GM19468 (cell line): ENCODE data around the gene PFN4.
"Not testable (repeated sequence)": the region's sequence is repeated elsewhere in the genome, so short reads cannot be mapped to it uniquely, and the experiment has no call there.

Experiments used
- ATAC-seq: cut with Tn5 transposase; IDR thresholded peaks from one replicate; pipeline ENCODE4 v1.9.1; 2021; ENCODE audit warnings: mild to moderate bottlenecking, moderate library complexity, moderate number of reproducible peaks; ENCODE audit not compliant: unreplicated experiment; ENCODE audit errors: extremely low read depth

The PFN4 gene

GRCh38 chr2:24123195-24123921, at the start of gene PFN4, which contains the start of gene FAM228B:
Gene PFN4, minus strand, starts transcription at chr2:24123334. Its CDS starts 799 bp downstream, at chr2:24122535.
Gene FAM228B, plus strand, starts transcription at chr2:24123469. Its CDS starts 893 bp downstream, at chr2:24124362.
- peak; percentile 67 for ATAC-seq

GRCh38 chr2:24169023-24169422, 45.9 kb upstream of the PFN4 start:
- ATAC-seq = no peak

- ATAC-seq = no peak
These were observed 41.4 kb upstream of the PFN4 start for GRCh38 chr2:24164416-24164973.

GRCh38 chr2:24163601-24164000, 40.5 kb upstream of the PFN4 start:
- no peak for ATAC-seq

GRCh38 chr2:24163186-24163585, 40.1 kb upstream of the PFN4 start:
- no peak for ATAC-seq

GRCh38 chr2:24162494-24162893, 39.4 kb upstream of the PFN4 start:
- ATAC-seq = no peak

GRCh38 chr2:24160761-24161160, 37.6 kb upstream of the PFN4 start:
- ATAC-seq = no peak

- no peak for ATAC-seq
These were observed 36.6 kb upstream of the PFN4 start for GRCh38 chr2:24159708-24160107.

- ATAC-seq = no peak
These were observed 35.0 kb upstream of the PFN4 start for GRCh38 chr2:24158131-24158530.

- ATAC-seq = no peak
These were observed 30.3 kb upstream of the PFN4 start for GRCh38 chr2:24153478-24153877.

- no peak for ATAC-seq
These were observed 29.5 kb upstream of the PFN4 start for GRCh38 chr2:24152413-24153197.

- ATAC-seq = no peak
These were observed 24.2 kb upstream of the PFN4 start for GRCh38 chr2:24147364-24147763.

GRCh38 chr2:24140305-24140704, 17.2 kb upstream of the PFN4 start:
- not testable (repeated sequence) for ATAC-seq

- no peak for ATAC-seq
These were observed 9.4 kb upstream of the PFN4 start for GRCh38 chr2:24132543-24132942.

- no peak for ATAC-seq
These were observed 2.8 kb upstream of the PFN4 start for GRCh38 chr2:24125956-24126355.

- no peak for ATAC-seq
These were observed 917 bp upstream of the PFN4 start for GRCh38 chr2:24123922-24124580.

- no peak for ATAC-seq
These were observed 554 bp downstream of the PFN4 start for GRCh38 chr2:24122366-24123194.

GRCh38 chr2:24121469-24121868, 1.7 kb downstream of the PFN4 start:
- no peak for ATAC-seq

GRCh38 chr2:24121066-24121465, 2.1 kb downstream of the PFN4 start:
- no peak for ATAC-seq

- no peak for ATAC-seq
These were observed 5.2 kb downstream of the PFN4 start for GRCh38 chr2:24117902-24118301.
